WTC11 (cell line): Measurements from ENCODE around the gene IGSF1. TPM values are rescaled to one million over a fixed set of nuclear protein-coding genes. Genes with fewer than 3 reads are reported as not detected.
A peak's percentile ranks its signal among the peaks of the same experiment; 100 is the strongest.
"Not testable (repeated sequence)": the region's sequence is repeated elsewhere in the genome, so short reads cannot be mapped to it uniquely, and the experiment has no call there.

Experiments
- ATAC-seq: fragments of 200-7000 bp; cut with Tn5 transposase; 2 replicates; pipeline ENCODE4 v1.10.0; 2021; ENCODE audit warnings: mild to moderate bottlenecking, moderate library complexity
- CTCF ChIA-PET: fragments of 300-600 bp; sonication (Branson Sonifier 250); formaldehyde crosslinking; loops from one replicate; lab custom pipeline; 2021; ENCODE audit warnings: antibody characterized with exemption; lab: Charles Lee
- POLR2A ChIA-PET: fragments of 350-600 bp; sonication (Branson Sonifier 250); formaldehyde crosslinking; loops from one replicate; lab custom pipeline; 2021; ENCODE audit warnings: antibody characterized with exemption; lab: Charles Lee
- DNase-seq: peaks from one replicate; pipeline ENCODE4 v3.0.0; 2021; ENCODE audit warnings: low spot score
- H3K27ac Mint-ChIP-seq: 2 replicates; pipeline ENCODE4 v1.8.0; 2021; ENCODE audit warnings: mixed read lengths
- H3K27me3 Mint-ChIP-seq: 2 replicates; pipeline ENCODE4 v1.8.0; 2021; ENCODE audit warnings: low read depth, mild to moderate bottlenecking, moderate library complexity, mixed read lengths
- H3K36me3 Mint-ChIP-seq: 2 replicates; pipeline ENCODE4 v1.8.0; 2021; ENCODE audit warnings: mixed read lengths
- H3K4me1 Mint-ChIP-seq: 2 replicates; pipeline ENCODE4 v1.8.0; 2022; ENCODE audit warnings: mixed read lengths
- H3K4me3 Mint-ChIP-seq: 2 replicates; pipeline ENCODE4 v1.8.0; 2021; ENCODE audit warnings: mild to moderate bottlenecking, moderate library complexity, mixed read lengths
- H3K9me3 Mint-ChIP-seq: 2 replicates; pipeline ENCODE4 v1.8.0; 2021; ENCODE audit warnings: mixed read lengths
- CREB1 ChIP-seq: sonication (generic); formaldehyde crosslinking; IDR thresholded peaks from 2 replicates; pipeline ENCODE4 v1.8.0; 2023; ENCODE audit warnings: mild to moderate bottlenecking, missing genetic modification reagents
- IRF2 ChIP-seq: sonication (generic); formaldehyde crosslinking; IDR thresholded peaks from 2 replicates; pipeline ENCODE4 v1.8.0; 2022; ENCODE audit warnings: low read depth, missing genetic modification reagents, borderline replicate concordance
- TP53 ChIP-seq: sonication (generic); formaldehyde crosslinking; IDR thresholded peaks from 2 replicates; pipeline ENCODE4 v1.8.1; 2023; ENCODE audit warnings: mild to moderate bottlenecking, missing genetic modification reagents
- ZNF232 ChIP-seq: sonication (generic); formaldehyde crosslinking; IDR thresholded peaks from 2 replicates; pipeline ENCODE4 v1.8.0; 2022; ENCODE audit warnings: mild to moderate bottlenecking, missing genetic modification reagents
- ZNF263 ChIP-seq: sonication (generic); formaldehyde crosslinking; IDR thresholded peaks from 2 replicates; pipeline ENCODE4 v1.8.1; 2022; ENCODE audit warnings: low read depth, mild to moderate bottlenecking, moderate library complexity, missing genetic modification reagents
- total RNA-seq: library from RNA; stranded (reverse); gene quantifications from 3 replicates; pipeline ENCODE4 v1.2.3, GENCODE V29; 2021
- TF ChIP-seq, protein P1 (sequence below): sonication (generic); formaldehyde crosslinking; IDR thresholded peaks from 2 replicates; pipeline ENCODE4 v1.8.1; 2023; ENCODE audit warnings: mild to moderate bottlenecking, missing genetic modification reagents
- TF ChIP-seq, protein P2 (sequence below): sonication (generic); formaldehyde crosslinking; IDR thresholded peaks from 2 replicates; pipeline ENCODE4 v1.8.1; 2022; ENCODE audit warnings: low read depth, missing genetic modification reagents, borderline replicate concordance
- TF ChIP-seq, protein P3 (sequence below): fragments of 250-450 bp; sonication (Bioruptor Pico); conservative IDR thresholded peaks from 2 replicates; pipeline ENCODE4 v1.9.0; 2021; ENCODE audit warnings: mild to moderate bottlenecking
- TF ChIP-seq, protein P4 (sequence below): sonication (generic); formaldehyde crosslinking; IDR thresholded peaks from 2 replicates; pipeline ENCODE4 v1.8.1; 2022; ENCODE audit warnings: mild to moderate bottlenecking, moderate library complexity, missing genetic modification reagents
- TF ChIP-seq, protein P5 (sequence below): sonication (generic); formaldehyde crosslinking; IDR thresholded peaks from 2 replicates; pipeline ENCODE4 v1.8.0; 2023; ENCODE audit warnings: mild to moderate bottlenecking, missing genetic modification reagents

The IGSF1 gene
- total RNA-seq, 1 experiment from 2014 or later, result 16.2 TPM

DNA sequence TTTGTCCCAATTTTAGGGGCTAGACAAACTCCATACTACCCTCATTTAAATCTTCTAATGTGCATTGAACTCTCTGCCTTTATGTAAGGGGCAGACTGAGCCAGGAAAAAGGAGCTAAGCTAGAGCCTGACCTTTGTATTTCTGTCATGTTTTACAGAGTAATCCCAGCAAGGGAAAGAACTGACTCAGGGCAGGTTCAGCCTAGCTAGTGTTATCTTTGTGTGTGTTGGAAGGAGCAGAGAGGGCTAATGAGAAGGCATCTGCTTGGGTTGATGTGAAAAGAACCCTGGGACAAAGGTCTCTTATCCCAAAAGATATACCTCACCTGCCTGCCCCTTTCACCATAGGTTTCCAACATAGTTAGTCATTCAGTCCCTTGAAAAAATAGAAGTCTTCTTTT is 31.7 kb downstream of the IGSF1 start (continued):
- TF ChIP-seq, protein P1, sequence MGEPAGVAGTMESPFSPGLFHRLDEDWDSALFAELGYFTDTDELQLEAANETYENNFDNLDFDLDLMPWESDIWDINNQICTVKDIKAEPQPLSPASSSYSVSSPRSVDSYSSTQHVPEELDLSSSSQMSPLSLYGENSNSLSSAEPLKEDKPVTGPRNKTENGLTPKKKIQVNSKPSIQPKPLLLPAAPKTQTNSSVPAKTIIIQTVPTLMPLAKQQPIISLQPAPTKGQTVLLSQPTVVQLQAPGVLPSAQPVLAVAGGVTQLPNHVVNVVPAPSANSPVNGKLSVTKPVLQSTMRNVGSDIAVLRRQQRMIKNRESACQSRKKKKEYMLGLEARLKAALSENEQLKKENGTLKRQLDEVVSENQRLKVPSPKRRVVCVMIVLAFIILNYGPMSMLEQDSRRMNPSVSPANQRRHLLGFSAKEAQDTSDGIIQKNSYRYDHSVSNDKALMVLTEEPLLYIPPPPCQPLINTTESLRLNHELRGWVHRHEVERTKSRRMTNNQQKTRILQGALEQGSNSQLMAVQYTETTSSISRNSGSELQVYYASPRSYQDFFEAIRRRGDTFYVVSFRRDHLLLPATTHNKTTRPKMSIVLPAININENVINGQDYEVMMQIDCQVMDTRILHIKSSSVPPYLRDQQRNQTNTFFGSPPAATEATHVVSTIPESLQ (CRISPR knock-in tag), result no peak

DNA sequence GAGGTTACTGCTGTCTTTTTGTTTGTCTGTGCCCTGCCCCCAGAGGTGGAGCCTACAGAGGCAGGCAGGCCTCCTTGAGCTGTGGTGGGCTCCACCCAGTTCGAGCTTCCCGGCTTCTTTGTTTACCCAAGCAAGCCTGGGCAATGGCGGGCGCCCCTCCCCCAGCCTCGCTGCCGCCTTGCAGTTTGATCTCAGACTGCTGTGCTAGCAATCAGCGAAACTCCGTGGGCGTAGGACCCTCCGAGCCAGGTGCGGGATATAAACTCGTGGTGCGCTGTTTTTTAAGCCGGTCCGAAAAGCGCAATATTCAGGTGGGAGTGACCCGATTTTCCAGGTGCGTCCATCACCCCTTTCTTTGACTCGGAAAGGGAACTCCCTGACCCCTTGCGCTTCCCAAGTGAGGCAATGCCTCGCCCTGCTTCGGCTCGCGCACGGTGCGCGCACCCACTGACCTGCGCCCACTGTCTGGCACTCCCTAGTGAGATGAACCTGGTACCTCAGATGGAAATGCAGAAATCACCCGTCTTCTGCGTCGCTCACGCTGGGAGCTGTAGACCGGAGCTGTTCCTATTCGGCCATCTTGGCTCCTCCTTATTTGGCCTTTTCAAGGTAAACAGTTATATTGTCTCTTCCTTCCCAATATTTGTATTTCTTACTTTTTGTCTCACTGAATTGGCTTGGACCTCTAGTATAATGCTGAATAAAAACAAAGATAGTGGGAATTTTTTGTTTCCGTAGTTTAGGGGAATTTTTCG is 37.9 kb downstream of the IGSF1 start:
- POLR2A ChIA-PET, result not testable (repeated sequence)
- DNase-seq, result peak; percentile 26

DNA sequence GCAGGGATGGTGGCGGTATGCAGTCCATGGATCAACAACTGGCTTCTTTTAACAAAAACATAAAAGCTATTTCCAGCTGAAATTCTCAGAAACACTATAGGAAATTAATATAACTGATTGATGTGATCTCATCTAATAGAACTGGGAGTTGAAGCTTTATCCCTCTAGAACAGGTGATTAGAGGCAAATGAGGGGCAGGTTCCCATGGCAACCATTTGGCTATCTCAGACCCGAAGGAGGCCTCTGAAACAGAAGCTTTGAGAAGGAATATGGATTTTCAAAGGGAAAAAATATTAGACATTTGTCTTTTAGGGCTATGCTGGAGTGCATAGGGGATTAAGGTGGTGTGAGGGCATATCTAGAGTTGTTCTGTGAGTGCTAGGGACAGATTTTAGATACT is 50.0 kb downstream of the IGSF1 start:
- H3K4me1 Mint-ChIP-seq, result no peaks in the 10 kb centered on the region
- peaks cover 12% of the 10 kb centered on the region for H3K27me3 Mint-ChIP-seq
- CTCF ChIA-PET, result interaction anchor here (1.4 kb wide), 1 partner anchor 170 kb away, joined by 3 read pairs; no protein-coding TSS in a partner anchor
- TF ChIP-seq IRF2 (no peak), ZNF232 (CRISPR knock-in tag) (no peak), CREB1 (CRISPR knock-in tag) (no peak), ZNF263 (CRISPR knock-in tag) (no peak), TP53 (CRISPR knock-in tag) (no peak)
- TF ChIP-seq, protein P2, sequence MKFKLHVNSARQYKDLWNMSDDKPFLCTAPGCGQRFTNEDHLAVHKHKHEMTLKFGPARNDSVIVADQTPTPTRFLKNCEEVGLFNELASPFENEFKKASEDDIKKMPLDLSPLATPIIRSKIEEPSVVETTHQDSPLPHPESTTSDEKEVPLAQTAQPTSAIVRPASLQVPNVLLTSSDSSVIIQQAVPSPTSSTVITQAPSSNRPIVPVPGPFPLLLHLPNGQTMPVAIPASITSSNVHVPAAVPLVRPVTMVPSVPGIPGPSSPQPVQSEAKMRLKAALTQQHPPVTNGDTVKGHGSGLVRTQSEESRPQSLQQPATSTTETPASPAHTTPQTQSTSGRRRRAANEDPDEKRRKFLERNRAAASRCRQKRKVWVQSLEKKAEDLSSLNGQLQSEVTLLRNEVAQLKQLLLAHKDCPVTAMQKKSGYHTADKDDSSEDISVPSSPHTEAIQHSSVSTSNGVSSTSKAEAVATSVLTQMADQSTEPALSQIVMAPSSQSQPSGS (CRISPR knock-in tag), result no peak
- TF ChIP-seq, protein P3, sequence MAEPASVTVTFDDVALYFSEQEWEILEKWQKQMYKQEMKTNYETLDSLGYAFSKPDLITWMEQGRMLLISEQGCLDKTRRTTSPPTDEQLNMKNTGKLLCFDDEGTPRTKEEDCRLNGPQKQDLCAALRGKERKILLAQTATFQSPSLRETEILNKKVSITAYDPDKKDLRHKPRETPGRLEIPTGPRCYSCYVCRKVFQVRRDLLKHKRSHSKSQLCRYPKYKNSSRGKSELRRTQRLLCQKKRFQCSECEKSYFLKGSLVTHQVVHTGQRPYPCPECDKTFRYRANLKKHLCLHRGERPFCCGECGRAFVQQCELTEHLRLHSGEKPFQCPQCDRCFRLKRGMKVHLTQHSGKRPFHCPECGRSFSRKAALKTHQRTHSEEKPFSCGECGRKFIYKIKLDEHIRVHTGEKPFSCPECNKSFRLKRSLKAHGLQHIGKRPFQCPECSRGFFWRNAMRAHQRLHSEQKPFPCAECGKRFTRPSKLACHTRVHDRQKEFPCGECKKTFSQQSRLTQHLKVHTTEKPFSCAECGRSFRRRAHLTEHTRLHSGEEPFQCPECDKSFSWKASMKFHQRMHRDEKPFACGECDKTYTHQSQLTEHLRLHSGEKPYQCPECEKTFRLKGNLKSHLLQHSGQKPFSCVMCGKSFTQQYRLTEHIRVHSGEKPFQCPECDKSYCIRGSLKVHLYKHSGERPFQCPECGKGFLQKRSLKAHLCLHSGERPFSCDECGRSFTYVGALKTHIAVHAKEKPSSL (CRISPR knock-in tag), result no peak
- TF ChIP-seq, protein P4, sequence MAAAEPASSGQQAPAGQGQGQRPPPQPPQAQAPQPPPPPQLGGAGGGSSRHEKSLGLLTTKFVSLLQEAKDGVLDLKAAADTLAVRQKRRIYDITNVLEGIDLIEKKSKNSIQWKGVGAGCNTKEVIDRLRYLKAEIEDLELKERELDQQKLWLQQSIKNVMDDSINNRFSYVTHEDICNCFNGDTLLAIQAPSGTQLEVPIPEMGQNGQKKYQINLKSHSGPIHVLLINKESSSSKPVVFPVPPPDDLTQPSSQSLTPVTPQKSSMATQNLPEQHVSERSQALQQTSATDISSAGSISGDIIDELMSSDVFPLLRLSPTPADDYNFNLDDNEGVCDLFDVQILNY (CRISPR knock-in tag), result no peak
- TF ChIP-seq, protein P5, sequence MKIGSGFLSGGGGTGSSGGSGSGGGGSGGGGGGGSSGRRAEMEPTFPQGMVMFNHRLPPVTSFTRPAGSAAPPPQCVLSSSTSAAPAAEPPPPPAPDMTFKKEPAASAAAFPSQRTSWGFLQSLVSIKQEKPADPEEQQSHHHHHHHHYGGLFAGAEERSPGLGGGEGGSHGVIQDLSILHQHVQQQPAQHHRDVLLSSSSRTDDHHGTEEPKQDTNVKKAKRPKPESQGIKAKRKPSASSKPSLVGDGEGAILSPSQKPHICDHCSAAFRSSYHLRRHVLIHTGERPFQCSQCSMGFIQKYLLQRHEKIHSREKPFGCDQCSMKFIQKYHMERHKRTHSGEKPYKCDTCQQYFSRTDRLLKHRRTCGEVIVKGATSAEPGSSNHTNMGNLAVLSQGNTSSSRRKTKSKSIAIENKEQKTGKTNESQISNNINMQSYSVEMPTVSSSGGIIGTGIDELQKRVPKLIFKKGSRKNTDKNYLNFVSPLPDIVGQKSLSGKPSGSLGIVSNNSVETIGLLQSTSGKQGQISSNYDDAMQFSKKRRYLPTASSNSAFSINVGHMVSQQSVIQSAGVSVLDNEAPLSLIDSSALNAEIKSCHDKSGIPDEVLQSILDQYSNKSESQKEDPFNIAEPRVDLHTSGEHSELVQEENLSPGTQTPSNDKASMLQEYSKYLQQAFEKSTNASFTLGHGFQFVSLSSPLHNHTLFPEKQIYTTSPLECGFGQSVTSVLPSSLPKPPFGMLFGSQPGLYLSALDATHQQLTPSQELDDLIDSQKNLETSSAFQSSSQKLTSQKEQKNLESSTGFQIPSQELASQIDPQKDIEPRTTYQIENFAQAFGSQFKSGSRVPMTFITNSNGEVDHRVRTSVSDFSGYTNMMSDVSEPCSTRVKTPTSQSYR (CRISPR knock-in tag), result no peak
- TF ChIP-seq, protein P1 (CRISPR knock-in tag), result no peak
- no peak overlapping the region for H3K4me3 Mint-ChIP-seq
- no peak for DNase-seq
- H3K36me3 Mint-ChIP-seq, result no peaks in the 10 kb centered on the region
- peaks cover 4% of the 10 kb centered on the region for H3K9me3 Mint-ChIP-seq
- no peak for ATAC-seq
- no peak overlapping the region for H3K27ac Mint-ChIP-seq
- POLR2A ChIA-PET, result no interaction called here

More for the DNA sequence above, 37.9 kb downstream of the IGSF1 start:
- H3K36me3 Mint-ChIP-seq, H3K27me3 Mint-ChIP-seq, H3K4me1 Mint-ChIP-seq, CTCF ChIA-PET, ATAC-seq, H3K9me3 Mint-ChIP-seq: not testable (repeated sequence)
- H3K27ac Mint-ChIP-seq, result peak overlapping the region; percentile 49; the same call in 1 of the 2 replicates
- peak overlapping the region; percentile 68 for H3K4me3 Mint-ChIP-seq
